Panc1 (cell line): ENCODE data around the gene LAMB1. TPM values are rescaled to one million over a fixed set of nuclear protein-coding genes. Genes with fewer than 3 reads are reported as not detected.

Source experiments
- ATAC-seq: fragments of 200-7000 bp; cut with Tn5 transposase; 2 replicates; pipeline ENCODE4 v1.9.1; 2020; ENCODE audit warnings: mild to moderate bottlenecking, moderate library complexity
- BruUV-seq: library from RNA; stranded (reverse); fragments of 400-500 nt; replicated peaks from 2 replicates; lab custom pipeline; 2021; lab: Mats Ljungman, UMichigan
- CTCF ChIA-PET: fragments of 300-600 bp; sonication (Branson Sonifier 250); formaldehyde crosslinking; loops from one replicate; lab custom pipeline; 2022; ENCODE audit warnings: antibody characterized with exemption; lab: Charles Lee
- POLR2A ChIA-PET: fragments of 300-600 bp; sonication (Branson Sonifier 250); formaldehyde crosslinking; loops from one replicate; lab custom pipeline; 2022; ENCODE audit warnings: antibody characterized with exemption; lab: Charles Lee
- DNase-seq: peaks from one replicate; pipeline ENCODE4 v3.0.0-alpha.2; 2010; ENCODE audit warnings: low read depth, low spot score
- H3K27ac ChIP-seq: 2 replicates; pipeline ENCODE4 v1.5.1; 2011; ENCODE audit warnings: mild to moderate bottlenecking, low read length, inconsistent platforms
- H3K27me3 ChIP-seq: fragments of 200-500 bp; sonication (Bioruptor generic); 2 replicates; pipeline ENCODE4 v1.6.0; 2014; ENCODE audit warnings: low read length, inconsistent platforms; ENCODE audit not compliant: control insufficient read depth, insufficient read depth
- H3K36me3 ChIP-seq: fragments of 200-500 bp; sonication (Bioruptor generic); 2 replicates; pipeline ENCODE4 v1.5.1; 2014; ENCODE audit warnings: inconsistent platforms, mild to moderate bottlenecking, low read length, moderate library complexity; ENCODE audit not compliant: control insufficient read depth, insufficient read depth
- H3K4me1 ChIP-seq: 2 replicates; pipeline ENCODE4 v1.5.1; 2011; ENCODE audit warnings: inconsistent platforms, mild to moderate bottlenecking, low read length, moderate library complexity; ENCODE audit not compliant: control insufficient read depth, insufficient read depth
- H3K4me3 ChIP-seq, 2 experiments: 2 replicates each; pipeline ENCODE4 v1.5.1; 2011 to 2012; ENCODE audit warnings: low read depth in 2 of 2, low read length in 2 of 2, mild to moderate bottlenecking in 2 of 2, inconsistent platforms in 1 of 2, moderate library complexity in 1 of 2
- H3K9me3 ChIP-seq: fragments of 200-500 bp; sonication (Bioruptor generic); 2 replicates; pipeline ENCODE4 v1.5.1; 2014; ENCODE audit warnings: low read depth, mild to moderate bottlenecking, inconsistent platforms, low read length, moderate library complexity; ENCODE audit not compliant: control insufficient read depth, insufficient read depth
- CTCF ChIP-seq: fragments of 450-650 bp; IDR thresholded peaks from 2 replicates; pipeline ENCODE4 v1.5.1; 2017; ENCODE audit warnings: mild to moderate bottlenecking
- POLR2AphosphoS5 ChIP-seq: IDR thresholded peaks from 2 replicates; pipeline ENCODE4 v1.6.1; 2012; ENCODE audit warnings: mild to moderate bottlenecking, low read depth, low read length, moderate library complexity
- SIN3A ChIP-seq: IDR thresholded peaks from 2 replicates; pipeline ENCODE4 v1.6.1; 2012; ENCODE audit warnings: low read depth, mild to moderate bottlenecking, low read length, moderate library complexity, borderline replicate concordance; ENCODE audit not compliant: insufficient read depth
- TCF7L2 ChIP-seq: IDR thresholded peaks from 2 replicates; pipeline ENCODE4 v1.6.1; 2011; ENCODE audit warnings: mild to moderate bottlenecking, low read depth, low read length, inconsistent platforms
- in situ Hi-C: cut with HindIII; loops from 2 replicates; pipeline ENCODE4 v1.10.0; 2016; ENCODE audit warnings: low sequenced_read_pairs, low pct_unique_long_range_greater_than_20kb
- intact Hi-C: fragments of 100-400 bp; cut with micrococcal nuclease; formaldehyde crosslinking; loops from one replicate; pipeline ENCODE4 v1.10.0; 2022; ENCODE audit not compliant: unreplicated experiment
- total RNA-seq: library from RNA; stranded (reverse); gene quantifications from one replicate; pipeline ENCODE4 v1.2.1, GENCODE V29; 2021; ENCODE audit not compliant: unreplicated experiment

LAMB1 gene
- total RNA-seq, 1 experiment from 2014 or later, result 204 TPM

GRCh38 chr7:107879400-107880035 lies 123.4 kb downstream of the LAMB1 start:
- Histone ChIP-seq H3K4me1 (peaks cover 3% of the 10 kb centered on the region; the same call in 1 of the 2 replicates), H3K27me3 (peaks cover 2% of the 10 kb centered on the region; the same call in 1 of the 2 replicates), H3K9me3 (no peaks in the 10 kb centered on the region), H3K27ac (no peak overlapping the region), H3K36me3 (no peaks in the 10 kb centered on the region), H3K4me3 (no peak overlapping the region)
- POLR2A ChIA-PET, result interaction anchor here (0.8 kb wide), 1 partner anchor 11 kb away, joined by 6 read pairs; no protein-coding TSS in a partner anchor
- DNase-seq (peak; percentile 56), ATAC-seq (peak; percentile 90)
- TF ChIP-seq CTCF, result peak; percentile 82; the same call in 1 of the 2 replicates
- no peak for TF ChIP-seq SIN3A
- no peak for TF ChIP-seq TCF7L2
- no TSS peak for BruUV-seq
- CTCF ChIA-PET, result interaction anchor here (0.6 to 2.1 kb wide), 3 partner anchors 98 to 136 kb away, joined by 4 to 15 read pairs (median 4); partner anchors contain the start of gene CBLL1
- intact Hi-C loops, result loop anchor here (5.0 to 10.0 kb wide), 2 partner anchors 417 to 675 kb away; no protein-coding TSS in a partner anchor
- in situ Hi-C loops, result no loop called here

- Histone ChIP-seq H3K9me3 (no peaks in the 10 kb centered on the region), H3K4me3 (no peak overlapping the region), H3K36me3 (no peaks in the 10 kb centered on the region), H3K4me1 (peaks cover 3% of the 10 kb centered on the region; the same call in 1 of the 2 replicates), H3K27me3 (peaks cover 2% of the 10 kb centered on the region; the same call in 1 of the 2 replicates), H3K27ac (no peak overlapping the region)
- ATAC-seq, result no peak
- DNase-seq, result no peak
- ChIA-PET POLR2A (interaction anchor here (0.6 to 0.7 kb wide), 3 partner anchors 32 to 648 kb away, joined by 3 to 6 read pairs (median 4); no protein-coding TSS in a partner anchor), CTCF (interaction anchor here (0.6 to 2.1 kb wide), 3 partner anchors 11 to 135 kb away, joined by 4 to 15 read pairs (median 6); partner anchors contain the start of gene CBLL1)
- intact Hi-C loops, result loop anchor here (5.0 to 10.0 kb wide), 2 partner anchors 416 to 674 kb away; no protein-coding TSS in a partner anchor
- TF ChIP-seq SIN3A, result no peak
- no peak for TF ChIP-seq CTCF
- in situ Hi-C loops, result no loop called here
- no TSS peak for BruUV-seq
These were observed 124.3 kb downstream of the LAMB1 start for GRCh38 chr7:107878636-107879035.

GRCh38 chr7:107877731-107878382 lies 125.1 kb downstream of the LAMB1 start:
- POLR2A ChIA-PET, result interaction anchor here (0.6 to 0.7 kb wide), 2 partner anchors 32 to 648 kb away, joined by 3 to 6 read pairs; no protein-coding TSS in a partner anchor
- in situ Hi-C loops (no loop called here), intact Hi-C loops (loop anchor here (5.0 to 10.0 kb wide), 2 partner anchors 416 to 673 kb away; no protein-coding TSS in a partner anchor)
- Histone ChIP-seq H3K27me3 (peaks cover 2% of the 10 kb centered on the region; the same call in 1 of the 2 replicates), H3K36me3 (no peaks in the 10 kb centered on the region), H3K9me3 (no peaks in the 10 kb centered on the region), H3K4me3 (no peak overlapping the region), H3K27ac (no peak overlapping the region), H3K4me1 (peaks cover 3% of the 10 kb centered on the region; the same call in 1 of the 2 replicates)
- TF ChIP-seq TCF7L2 (no peak), POLR2AphosphoS5 (no peak)
- BruUV-seq, result no TSS peak
- ATAC-seq (no peak), DNase-seq (no peak)
- CTCF ChIA-PET, result interaction anchor here (0.6 kb wide), 1 partner anchor 10 kb away, joined by 6 read pairs; no protein-coding TSS in a partner anchor
